Measurements from ENCODE around the gene SIK2. TPM values are rescaled to one million over a fixed set of nuclear protein-coding genes. Genes with fewer than 3 reads are reported as not detected.

The SIK2 gene
- total RNA-seq, 1 experiment from 2014 or later = 13.0 TPM

DNA sequence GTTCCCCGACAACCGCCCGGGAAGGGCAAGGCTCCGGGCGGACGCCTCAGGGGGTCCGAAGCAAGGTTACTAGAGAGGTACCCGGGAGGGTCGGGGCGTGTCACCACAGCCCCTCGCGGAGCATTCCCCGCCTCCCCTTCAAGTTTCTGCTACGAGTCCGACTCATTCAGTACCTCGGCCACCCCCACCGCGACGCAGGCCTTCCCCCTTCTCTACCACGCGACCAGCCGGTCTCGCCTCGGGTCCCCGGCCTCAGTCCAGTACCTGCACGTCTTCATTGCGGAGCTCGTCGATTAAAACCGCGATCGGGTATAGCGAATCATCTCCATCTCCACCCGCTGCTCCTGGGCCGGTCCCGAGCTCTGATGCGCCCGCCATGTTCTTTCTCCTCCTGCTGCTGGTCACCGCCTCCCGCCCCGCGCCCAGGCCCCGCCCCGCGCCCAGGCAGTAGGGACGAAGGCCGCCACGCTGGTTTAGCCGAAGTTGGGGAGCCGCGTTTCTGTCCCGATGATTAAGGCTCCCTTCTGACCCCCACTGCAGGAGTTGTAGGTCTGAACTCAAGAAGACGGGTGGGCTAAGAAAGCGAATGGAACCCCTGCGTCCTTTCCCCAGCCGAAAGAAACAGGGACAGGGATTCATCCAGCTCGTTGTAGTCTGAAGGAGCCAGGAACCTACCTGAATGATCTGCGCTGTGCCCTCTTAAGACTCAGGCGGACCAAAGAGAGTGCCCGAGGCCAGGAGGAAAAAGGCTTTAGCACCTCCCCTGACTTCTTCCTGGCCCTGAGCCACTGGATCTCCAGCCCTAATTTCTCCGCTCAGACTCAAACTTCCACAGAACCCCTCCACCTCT lies 164.0 kb downstream of the SIK2 start, which contains the start of gene PPP2R1B:
Gene PPP2R1B (minus strand): TSS at position 406 of the 850 bp plus-strand sequence. CDS start 28 bp downstream, at position 378.
- TSS peak; percentile 97 for BruUV-seq (replicated peaks)
- Histone ChIP-seq H3K27me3 (ENCODE audit: insufficient read depth, low read length) (no peaks in the 10 kb centered on the region), H3K4me3 (replicated peaks in 1 of 2; ENCODE audit: low read depth in 1 of 2, low read length in 2 of 2) (peak within 1 kb of the TSS; percentile 87 to 91), H3K9me2 (ENCODE audit: insufficient read depth) (no peaks in the 10 kb centered on the region), H3K36me3 (ENCODE audit: control insufficient read depth in 1 of 2, insufficient read depth in 2 of 2, low read length in 2 of 2) (peaks cover 15 to 16% of the 10 kb centered on the region in 2 experiments; a peak in 2 of 4 replicates), H3K27ac (ENCODE audit: low read depth, low read length) (peak within 1 kb of the TSS; percentile 49), H3K9me3 (ENCODE audit: control insufficient read depth in 1 of 2, insufficient read depth in 1 of 2, low read depth in 1 of 2, low read length in 2 of 2) (no peaks in the 10 kb centered on the region), H3K4me2 (ENCODE audit: low read length) (peak within 1 kb of the TSS; percentile 79), H3K9ac (ENCODE audit: low read length) (peak within 1 kb of the TSS; percentile 85), H2AFZ (ENCODE audit: low read depth, low read length, poor library complexity, severe bottlenecking) (peak within 1 kb of the TSS; percentile 95), H4K20me1 (ENCODE audit: insufficient read depth) (no peaks in the 10 kb centered on the region), H3K4me1 (ENCODE audit: control insufficient read depth in 1 of 2, insufficient read depth in 2 of 2, low read length in 2 of 2) (peaks cover 5 to 21% of the 10 kb centered on the region in 2 experiments), H3K79me2 (ENCODE audit: insufficient read depth, low read length) (peaks cover 15% of the 10 kb centered on the region)
- intact Hi-C loops (cut with micrococcal nuclease) = no loop called here
- ChIA-PET CTCF (interaction anchor here (1.1 to 3.5 kb wide), 5 partner anchors 10 to 179 kb away, joined by 3 to 27 read pairs (median 5); no protein-coding TSS in a partner anchor), RAD21 (ENCODE audit: low non-redundant PET in 1 of 2, low total read pairs in 2 of 2, uncharacterized antibody in 2 of 2, unreplicated experiment in 2 of 2) (interaction anchor here (0.6 to 1.2 kb wide), 3 partner anchors 26 to 165 kb away, joined by 3 to 6 read pairs (median 4); no protein-coding TSS in a partner anchor), POLR2A (interaction anchor here (1.3 to 1.4 kb wide), 3 partner anchors 12 to 168 kb away, joined by 3 read pairs; partner anchors contain the start of gene SIK2)
- DNase-seq (ENCODE audit: low read depth, low spot score) (peak; percentile 23), ATAC-seq (peak; percentile 97)
- TF ChIP-seq, protein P1, sequence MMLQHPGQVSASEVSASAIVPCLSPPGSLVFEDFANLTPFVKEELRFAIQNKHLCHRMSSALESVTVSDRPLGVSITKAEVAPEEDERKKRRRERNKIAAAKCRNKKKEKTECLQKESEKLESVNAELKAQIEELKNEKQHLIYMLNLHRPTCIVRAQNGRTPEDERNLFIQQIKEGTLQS (IDR thresholded peaks at IDR 0.05) = no peak
- TF ChIP-seq, protein P2, sequence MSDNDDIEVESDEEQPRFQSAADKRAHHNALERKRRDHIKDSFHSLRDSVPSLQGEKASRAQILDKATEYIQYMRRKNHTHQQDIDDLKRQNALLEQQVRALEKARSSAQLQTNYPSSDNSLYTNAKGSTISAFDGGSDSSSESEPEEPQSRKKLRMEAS (IDR thresholded peaks at IDR 0.05) = peak; percentile 62
- TF ChIP-seq POLR2A (IDR thresholded peaks at IDR 0.05; ENCODE audit: borderline replicate concordance, extremely low read depth, insufficient read depth, insufficient read length) (peak; percentile 76), ELF1 (IDR thresholded peaks at IDR 0.05; ENCODE audit: borderline replicate concordance, low read depth) (no peak), SIN3A (IDR thresholded peaks at IDR 0.05; ENCODE audit: low read depth) (peak; percentile 80), CEBPB (IDR thresholded peaks at IDR 0.05; ENCODE audit: low read depth) (no peak), EZH2 (IDR thresholded peaks at IDR 0.05) (no peak), ZNF274 (IDR thresholded peaks at IDR 0.05; ENCODE audit: low read depth, low read length) (no peak), EZH2phosphoT487 (IDR thresholded peaks at IDR 0.05; ENCODE audit: borderline replicate concordance) (no peak), YY1 (IDR thresholded peaks at IDR 0.05; ENCODE audit: extremely low read depth, insufficient replicate concordance, low read depth, low read length) (peak; percentile 91), EGR1 (IDR thresholded peaks at IDR 0.05; ENCODE audit: low read depth) (no peak), FOSL1 (IDR thresholded peaks at IDR 0.05; ENCODE audit: low read depth) (no peak), RAD21 (IDR thresholded peaks at IDR 0.05; ENCODE audit: low read depth) (no peak), CTCF (IDR thresholded peaks at IDR 0.05 in 2 of 3, conservative IDR thresholded peaks at IDR 0.05 in 1 of 3; ENCODE audit: borderline replicate concordance in 1 of 3, insufficient read depth in 1 of 3, low read depth in 2 of 3, low read length in 2 of 3) (no peak), JUND (IDR thresholded peaks at IDR 0.05) (no peak), TCF7L2 (IDR thresholded peaks at IDR 0.05; ENCODE audit: borderline replicate concordance, extremely low read depth, insufficient read depth, insufficient read length) (no peak), CBX3 (IDR thresholded peaks at IDR 0.05; ENCODE audit: low read depth) (no peak; the same call in 1 of the 2 replicates), SP1 (IDR thresholded peaks at IDR 0.05; ENCODE audit: low read depth) (no peak)
- TF ChIP-seq, protein P3, sequence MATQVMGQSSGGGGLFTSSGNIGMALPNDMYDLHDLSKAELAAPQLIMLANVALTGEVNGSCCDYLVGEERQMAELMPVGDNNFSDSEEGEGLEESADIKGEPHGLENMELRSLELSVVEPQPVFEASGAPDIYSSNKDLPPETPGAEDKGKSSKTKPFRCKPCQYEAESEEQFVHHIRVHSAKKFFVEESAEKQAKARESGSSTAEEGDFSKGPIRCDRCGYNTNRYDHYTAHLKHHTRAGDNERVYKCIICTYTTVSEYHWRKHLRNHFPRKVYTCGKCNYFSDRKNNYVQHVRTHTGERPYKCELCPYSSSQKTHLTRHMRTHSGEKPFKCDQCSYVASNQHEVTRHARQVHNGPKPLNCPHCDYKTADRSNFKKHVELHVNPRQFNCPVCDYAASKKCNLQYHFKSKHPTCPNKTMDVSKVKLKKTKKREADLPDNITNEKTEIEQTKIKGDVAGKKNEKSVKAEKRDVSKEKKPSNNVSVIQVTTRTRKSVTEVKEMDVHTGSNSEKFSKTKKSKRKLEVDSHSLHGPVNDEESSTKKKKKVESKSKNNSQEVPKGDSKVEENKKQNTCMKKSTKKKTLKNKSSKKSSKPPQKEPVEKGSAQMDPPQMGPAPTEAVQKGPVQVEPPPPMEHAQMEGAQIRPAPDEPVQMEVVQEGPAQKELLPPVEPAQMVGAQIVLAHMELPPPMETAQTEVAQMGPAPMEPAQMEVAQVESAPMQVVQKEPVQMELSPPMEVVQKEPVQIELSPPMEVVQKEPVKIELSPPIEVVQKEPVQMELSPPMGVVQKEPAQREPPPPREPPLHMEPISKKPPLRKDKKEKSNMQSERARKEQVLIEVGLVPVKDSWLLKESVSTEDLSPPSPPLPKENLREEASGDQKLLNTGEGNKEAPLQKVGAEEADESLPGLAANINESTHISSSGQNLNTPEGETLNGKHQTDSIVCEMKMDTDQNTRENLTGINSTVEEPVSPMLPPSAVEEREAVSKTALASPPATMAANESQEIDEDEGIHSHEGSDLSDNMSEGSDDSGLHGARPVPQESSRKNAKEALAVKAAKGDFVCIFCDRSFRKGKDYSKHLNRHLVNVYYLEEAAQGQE (IDR thresholded peaks at IDR 0.05; ENCODE audit: low read depth) = no peak

Data from HCT116 (cell line).